GM19452 (cell line): ENCODE measurements around the gene LRRC30.

Source experiments
- ATAC-seq: cut with Tn5 transposase; IDR thresholded peaks from one replicate; pipeline ENCODE4 v1.9.1; 2021; ENCODE audit not compliant: unreplicated experiment

The LRRC30 gene

DNA sequence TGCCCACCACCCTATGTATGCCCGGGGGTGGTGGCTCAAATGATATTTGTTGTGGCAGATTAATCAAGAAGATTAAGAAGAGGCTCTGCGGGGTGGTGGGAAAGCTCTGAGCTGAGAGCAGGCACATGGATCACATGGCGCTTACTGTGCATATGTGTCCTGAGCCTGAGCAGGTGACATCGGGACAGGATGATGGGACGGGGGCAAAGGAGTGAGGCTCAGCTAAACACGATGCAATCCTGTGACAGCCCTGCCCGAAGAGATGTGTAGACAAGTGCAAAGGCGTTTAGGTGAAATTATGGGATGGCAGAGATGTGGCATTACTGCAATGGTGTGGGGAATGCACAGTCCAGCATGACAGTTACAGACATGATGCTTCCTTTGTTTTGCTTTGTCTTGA lies 6.0 kb downstream of the LRRC30 start:
- no peak for ATAC-seq

DNA sequence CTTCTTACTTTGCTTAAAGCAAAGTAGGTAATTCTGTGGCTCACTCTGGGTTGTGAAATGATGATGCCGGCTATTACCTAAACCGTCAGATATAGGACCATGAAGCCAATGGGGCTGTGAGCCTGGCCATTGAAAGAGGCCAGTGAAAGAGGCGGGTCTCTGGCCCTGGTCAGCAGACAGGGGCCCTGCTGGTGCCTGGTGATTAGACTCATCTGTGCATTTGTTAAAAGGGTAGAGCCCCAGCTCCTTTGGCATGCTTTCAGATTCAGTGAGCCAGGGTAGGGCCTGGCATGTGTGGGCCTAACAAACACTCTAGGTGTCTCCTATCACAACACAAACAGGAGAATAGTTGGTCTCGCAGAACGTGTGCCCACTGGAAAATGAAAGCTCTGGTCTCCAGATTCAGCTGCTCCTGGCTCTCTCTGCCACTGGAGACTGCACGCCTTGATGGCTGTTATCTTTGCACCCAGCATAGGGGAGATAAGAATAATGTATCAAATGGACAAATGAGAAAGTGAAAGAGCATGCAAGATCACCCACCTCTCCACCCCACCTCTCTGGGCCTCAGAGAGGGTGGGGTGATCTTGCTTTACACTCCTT lies 6.9 kb downstream of the LRRC30 start:
- no peak for ATAC-seq

DNA sequence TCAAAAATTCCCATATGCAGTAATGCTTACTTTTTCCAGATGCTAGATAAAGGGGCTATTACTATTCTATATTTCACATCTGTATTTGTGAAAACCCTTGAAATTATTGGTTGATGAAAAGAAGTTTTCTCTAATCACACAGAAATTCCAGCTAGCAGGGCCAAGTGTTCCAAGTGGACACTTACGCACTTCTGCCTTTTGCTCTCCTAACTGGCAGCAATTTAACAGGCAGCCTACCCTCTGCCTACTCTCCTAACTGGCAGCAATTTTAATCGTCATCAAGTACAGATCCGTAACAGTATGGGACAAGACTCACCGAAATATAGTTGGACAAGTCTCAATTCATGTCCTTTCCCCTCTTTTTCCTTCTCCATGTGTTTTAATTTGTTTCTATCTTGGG lies 12.0 kb downstream of the LRRC30 start:
- ATAC-seq = no peak

DNA sequence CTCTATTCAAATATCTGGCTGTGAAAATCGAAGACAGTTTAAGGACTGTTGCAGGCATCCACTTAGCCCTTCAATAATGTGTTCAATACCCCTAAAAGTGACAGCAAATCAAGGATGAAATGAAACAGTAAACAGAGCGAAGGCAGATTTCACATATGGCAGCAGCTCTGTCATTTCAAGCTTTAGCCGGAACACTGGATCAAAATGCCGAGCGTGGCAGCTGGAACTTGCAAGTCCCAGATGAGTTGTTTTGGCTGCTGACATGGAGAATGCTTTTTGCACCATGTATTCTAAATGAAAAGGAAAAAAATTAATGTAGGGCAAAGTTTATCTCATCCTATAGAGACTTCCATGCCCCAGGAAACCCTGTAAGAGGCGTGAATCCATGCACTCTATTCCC lies 18.0 kb downstream of the LRRC30 start:
- ATAC-seq = no peak

DNA sequence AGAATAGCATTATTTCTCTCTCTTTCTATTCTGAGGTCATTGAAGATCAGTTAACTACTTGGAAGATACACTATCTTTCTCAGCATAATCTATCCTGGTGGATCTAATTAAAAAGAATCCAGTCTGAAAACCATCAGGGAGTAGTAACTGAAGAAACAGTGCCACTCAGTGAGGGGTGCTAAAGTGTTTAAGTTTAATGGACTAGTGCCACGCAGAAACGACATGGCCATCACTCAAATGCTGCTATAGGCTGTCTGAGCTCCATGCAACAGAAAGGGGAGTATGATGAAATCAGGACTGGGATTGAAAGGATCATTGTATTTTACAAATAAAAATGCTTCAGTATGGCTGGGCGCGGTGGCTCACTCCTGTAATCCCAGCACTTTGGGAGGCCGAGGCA lies 23.3 kb downstream of the LRRC30 start:
- ATAC-seq = no peak

DNA sequence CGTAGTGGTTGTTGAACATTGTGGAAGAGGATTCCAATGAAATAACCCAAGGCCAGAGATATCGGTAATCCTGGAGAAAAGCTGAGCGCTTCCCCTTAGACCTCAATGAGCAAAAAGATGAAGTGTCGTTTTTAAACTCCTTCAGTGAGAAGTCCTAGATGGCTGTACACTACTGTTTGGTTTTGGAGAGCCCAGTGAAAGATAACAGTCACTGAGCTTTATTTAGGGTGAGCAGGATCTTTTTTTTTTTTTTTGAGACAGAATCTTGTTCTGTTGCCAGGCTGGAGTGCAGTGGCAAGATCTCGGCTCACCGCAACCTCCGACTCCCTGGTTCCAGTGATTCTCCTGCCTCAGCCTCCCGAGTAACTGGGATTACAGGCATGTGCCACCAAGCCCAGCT lies 24.2 kb downstream of the LRRC30 start:
- ATAC-seq = no peak

DNA sequence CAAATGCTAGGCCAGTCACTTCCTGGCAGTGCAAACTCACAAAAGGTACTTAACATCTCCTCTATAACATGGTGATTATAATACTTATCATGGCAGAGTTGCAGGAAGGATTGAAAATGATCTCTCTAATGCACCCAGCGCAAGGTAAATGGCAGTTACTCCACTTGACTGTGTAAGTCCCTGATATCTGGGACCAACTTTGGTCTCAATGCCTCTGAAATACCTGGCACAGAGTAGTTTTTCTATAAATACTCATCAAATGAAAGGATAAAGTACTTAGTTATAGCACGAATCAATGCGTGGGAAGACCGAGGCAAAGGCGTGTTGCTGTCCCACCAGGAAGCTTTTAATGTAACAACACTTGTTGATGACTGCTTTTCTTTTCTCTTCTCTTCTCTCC lies 24.8 kb downstream of the LRRC30 start:
- ATAC-seq = no peak

DNA sequence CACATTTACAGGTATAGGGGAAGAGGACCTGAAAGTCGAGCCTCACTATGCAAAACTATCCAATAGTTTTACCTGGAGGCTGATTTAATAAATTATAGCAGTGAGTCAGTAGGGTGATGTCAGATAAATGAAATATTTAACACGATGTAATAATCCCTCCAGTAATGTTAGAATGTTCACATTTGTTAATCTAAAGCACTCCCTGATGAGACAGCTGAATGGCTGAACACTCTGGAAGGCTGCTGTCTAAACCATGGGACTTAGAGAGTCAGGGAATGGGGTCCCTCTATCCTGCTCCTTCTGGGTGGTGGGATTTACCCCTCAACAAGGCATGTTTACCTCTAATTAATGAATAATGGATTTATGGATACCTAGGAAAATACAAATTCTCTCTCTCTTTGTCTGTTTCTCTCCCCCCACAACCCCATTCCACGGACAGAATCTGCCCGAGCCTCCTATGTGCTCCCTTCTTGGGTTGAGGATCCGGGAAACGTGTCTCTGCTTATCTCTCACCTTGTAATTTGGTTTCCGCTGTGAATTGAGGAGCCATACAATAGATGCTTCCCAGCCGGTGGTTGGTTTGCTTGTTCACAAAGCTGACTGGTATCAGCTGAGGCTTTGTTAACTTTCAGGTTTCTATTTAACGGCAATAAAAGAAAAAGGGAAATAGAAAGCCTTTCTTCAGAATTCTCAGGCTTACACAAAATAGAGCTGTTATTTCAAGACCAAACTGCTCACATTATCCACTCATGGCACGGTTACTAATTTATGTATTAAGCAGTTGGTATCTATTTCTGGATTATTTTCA lies 25.9 kb downstream of the LRRC30 start:
- ATAC-seq = no peak

DNA sequence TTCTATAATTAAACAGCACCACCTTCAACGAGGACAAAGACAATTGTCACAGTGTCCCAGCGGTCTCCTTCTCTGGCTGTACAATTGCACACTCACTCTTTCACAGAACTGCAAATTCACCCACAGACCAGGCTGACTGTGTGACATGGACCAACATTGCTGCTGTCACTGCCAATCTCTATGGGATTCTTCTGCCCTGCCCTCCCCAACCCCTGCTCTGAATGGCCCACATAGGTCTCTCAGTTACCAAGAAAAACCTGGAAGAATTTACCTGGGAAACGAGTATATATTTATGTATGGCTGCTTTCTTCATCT lies 26.5 kb downstream of the LRRC30 start:
- ATAC-seq = no peak

DNA sequence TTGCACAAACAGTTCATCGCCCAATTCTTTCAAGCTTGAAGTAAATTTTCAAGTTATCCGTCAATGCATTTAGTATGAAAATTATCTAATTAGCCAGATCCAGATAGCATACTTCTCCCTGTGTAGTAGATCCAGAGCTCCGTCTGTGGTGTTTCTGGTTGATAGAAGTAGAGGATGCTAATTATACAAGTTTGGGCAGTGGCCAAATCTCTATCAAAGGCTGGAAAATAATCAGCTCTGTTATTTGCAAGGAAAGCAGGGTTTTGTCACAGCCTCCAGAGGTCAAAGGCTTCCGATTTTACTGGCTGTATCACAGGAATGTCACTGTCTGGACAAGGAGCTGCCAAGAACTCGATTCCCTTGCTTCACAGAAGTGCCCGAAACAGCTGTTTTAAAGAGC lies 28.6 kb downstream of the LRRC30 start:
- ATAC-seq = no peak

DNA sequence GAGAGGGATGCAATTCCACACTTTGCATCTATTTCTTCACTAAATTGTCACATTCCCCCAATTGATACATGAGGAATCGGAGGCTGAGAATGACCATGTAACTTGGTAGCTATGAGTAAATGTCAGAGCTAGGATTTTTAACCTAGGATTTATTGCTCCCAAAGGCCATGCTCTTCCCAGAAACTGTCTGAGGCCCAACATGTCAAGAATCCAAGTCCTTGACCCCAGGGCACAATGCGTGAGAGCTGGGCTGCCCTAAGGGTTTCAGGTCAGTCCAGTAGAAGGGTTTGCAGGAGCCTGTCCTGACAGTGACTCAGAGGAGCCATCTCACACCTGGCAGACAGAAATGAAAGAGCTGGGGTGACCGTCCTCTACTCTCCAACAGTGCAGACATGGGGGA lies 30.3 kb downstream of the LRRC30 start:
- ATAC-seq = no peak

DNA sequence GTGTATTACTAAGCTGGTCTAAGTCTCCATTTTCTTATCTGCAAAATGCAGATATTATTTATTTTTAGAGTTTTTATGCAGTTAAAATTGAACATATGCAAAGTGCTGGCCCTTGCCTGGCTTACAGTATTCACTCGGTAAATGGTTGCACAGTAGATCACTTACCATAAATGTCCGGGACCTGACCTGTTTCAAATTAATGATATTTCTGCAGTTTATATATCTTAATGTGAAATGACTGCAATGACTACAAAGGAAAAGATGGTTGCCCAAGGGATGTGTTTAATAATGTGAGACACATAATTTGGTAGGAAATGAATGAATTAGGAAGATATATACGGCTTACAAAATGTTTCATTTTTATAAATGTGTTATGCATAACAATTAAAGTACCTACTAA lies 37.1 kb downstream of the LRRC30 start:
- no peak for ATAC-seq

DNA sequence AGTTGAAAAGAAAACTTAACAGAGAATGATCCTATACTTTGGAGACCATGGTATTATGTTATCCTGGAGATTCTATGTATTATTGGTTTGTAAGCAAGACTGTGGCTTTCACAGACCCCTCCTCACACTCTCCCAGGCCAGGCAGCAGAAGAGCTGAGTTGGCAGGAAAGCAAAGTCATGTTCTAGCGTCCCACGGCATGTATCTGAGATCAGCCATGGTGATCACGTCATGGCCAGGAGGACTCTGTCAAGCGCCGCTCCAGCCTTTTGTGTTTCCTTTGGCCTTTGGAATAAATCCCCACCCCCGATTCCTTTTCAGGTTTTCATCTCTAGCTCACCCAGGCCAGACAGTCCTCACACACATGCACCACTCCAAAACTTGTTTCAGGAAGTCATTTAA lies 39.1 kb downstream of the LRRC30 start:
- ATAC-seq = no peak

DNA sequence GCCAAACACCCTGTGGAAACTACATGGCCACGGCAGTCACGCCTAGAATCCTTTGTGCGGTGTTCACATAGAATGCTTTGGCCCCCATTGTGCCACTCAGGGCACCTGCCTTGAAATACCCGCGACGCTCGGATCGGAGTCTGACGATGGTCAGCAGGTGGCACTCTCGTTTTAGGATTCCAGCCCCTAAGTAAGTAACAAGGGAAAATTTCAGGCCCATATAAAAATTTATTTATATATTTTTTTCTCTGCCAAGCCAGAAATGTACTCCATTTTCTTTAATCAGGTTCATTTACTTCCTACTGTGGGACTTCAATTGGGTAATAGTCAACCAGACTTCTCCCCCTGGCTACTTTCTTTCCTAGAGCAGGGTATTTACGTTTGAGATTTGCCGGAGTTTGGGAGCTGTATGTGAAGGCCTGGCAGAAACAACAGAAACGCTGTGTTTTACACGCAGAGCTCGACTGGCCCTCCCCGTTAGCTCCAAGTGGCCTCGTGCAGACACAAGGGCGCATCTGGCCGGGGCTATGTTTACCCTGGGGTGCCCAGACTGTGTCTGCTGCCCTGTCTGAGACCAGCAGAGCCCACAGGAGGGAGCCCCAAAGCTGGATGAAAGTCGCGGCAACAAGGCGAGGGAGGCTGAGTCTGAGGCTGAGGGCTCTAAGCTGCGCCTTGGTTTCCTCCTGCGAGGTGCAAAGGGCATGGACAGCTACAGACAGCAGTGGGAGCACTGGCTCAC lies 41.6 kb downstream of the LRRC30 start:
- no peak for ATAC-seq

DNA sequence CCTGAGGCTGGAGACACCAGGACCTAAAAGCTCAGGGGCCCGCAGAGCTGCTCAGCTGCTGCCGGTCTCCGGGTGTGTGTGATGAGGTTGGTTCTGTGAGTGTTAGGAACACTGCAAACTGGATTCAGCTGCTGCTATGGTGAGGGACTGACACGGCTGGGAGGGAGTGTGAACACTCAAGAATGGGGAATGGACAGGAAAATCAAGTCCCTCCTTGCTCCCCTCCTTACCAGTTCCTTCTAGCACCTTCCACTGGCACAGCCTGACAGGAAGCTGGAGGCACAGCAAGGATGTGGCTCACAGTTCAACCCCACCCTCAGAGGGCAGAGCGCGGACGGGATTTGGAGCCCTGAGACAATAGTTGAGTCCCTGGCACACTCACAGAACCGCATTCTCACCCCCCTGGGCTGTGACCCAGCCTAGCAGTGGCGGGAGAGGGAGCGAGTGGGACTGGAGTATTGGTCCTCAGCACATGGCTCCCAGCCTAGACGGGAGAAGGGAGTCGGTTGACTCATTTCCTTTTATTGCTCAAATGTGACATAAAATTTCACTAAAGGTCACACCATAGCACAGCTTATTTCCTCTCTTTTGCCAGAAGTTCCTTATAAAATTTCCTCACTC lies 42.5 kb downstream of the LRRC30 start:
- ATAC-seq = no peak

DNA sequence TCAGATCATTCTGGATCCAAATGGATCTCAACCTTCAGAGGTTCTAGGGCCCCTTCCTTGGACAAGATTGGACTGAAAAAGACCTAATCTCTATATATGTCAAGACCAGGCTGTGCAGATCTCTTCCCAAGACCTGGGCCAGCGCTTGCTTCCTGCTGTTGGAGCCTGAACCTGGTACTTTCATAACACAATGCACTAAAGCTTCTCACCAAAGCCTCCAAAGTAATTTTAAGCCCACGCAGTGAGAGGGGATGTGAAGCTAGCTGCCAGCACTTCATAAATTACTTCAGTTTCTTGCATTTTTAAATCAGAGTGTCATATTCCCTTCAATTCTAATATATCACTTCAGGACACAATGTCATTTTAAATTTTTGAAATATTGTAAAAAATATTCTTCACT lies 50.7 kb downstream of the LRRC30 start:
- ATAC-seq = no peak
